Peyer's patch (tissue), 4 donors: Measurements from ENCODE around the gene CSNK1G1.
"Not testable (repeated sequence)": the region's sequence is repeated elsewhere in the genome, so short reads cannot be mapped to it uniquely, and the experiment has no call there.

ENCODE experiments used
- POLR2A ChIP-seq, 2 donors: fragments of 450-650 bp; IDR thresholded peaks; one replicate each; pipeline ENCODE4 v1.5.1; 2017; ENCODE audit warnings: antibody characterized with exemption in 2 of 2, mild to moderate bottlenecking in 2 of 2, moderate library complexity in 2 of 2
- TF ChIP-seq, protein P1 (sequence below), 6 experiments: fragments of 450-650 bp in 4 of 6; fragments of 200-600 bp in 2 of 6; sonication (generic) in 1 of 6; IDR thresholded peaks; one replicate each; pipeline ENCODE4 v1.5.1; 2017 to 2019; ENCODE audit warnings: antibody characterized with exemption in 6 of 6, mild to moderate bottlenecking in 3 of 6, moderate library complexity in 1 of 6

DNA sequence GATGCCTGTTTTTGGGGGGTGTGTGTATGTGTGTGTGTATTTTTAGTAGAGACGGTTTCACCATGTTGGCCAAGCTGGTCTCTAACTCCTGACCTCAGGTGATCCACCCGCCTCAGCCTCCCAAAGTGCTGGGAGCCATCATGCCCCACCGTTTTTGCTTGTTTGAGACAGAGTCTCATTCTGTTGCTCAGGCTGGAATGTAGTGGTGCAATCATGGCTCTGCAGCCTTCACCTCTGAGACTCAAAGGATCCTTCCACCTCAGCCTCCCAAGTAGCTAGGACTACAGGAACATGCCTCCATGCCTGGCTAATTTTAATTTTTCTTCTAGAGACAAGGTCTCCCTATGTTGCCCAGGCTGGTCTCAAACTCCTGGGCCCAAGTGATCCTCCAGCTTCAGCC lies 36.5 kb upstream of the CSNK1G1 start:
- TF ChIP-seq, protein P1, sequence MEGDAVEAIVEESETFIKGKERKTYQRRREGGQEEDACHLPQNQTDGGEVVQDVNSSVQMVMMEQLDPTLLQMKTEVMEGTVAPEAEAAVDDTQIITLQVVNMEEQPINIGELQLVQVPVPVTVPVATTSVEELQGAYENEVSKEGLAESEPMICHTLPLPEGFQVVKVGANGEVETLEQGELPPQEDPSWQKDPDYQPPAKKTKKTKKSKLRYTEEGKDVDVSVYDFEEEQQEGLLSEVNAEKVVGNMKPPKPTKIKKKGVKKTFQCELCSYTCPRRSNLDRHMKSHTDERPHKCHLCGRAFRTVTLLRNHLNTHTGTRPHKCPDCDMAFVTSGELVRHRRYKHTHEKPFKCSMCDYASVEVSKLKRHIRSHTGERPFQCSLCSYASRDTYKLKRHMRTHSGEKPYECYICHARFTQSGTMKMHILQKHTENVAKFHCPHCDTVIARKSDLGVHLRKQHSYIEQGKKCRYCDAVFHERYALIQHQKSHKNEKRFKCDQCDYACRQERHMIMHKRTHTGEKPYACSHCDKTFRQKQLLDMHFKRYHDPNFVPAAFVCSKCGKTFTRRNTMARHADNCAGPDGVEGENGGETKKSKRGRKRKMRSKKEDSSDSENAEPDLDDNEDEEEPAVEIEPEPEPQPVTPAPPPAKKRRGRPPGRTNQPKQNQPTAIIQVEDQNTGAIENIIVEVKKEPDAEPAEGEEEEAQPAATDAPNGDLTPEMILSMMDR (IDR thresholded peaks at IDR 0.05): not testable (repeated sequence)
- TF ChIP-seq POLR2A (IDR thresholded peaks at IDR 0.05): not testable (repeated sequence)
